VCaP (cell line): Measurements from ENCODE around the gene MARK1.
A peak's percentile ranks its signal among the peaks of the same experiment; 100 is the strongest.

Experiments used
- H3K27ac ChIP-seq: fragments of 450-650 bp; 2 replicates; pipeline ENCODE4 v1.5.1; 2017
- CTCF ChIP-seq: fragments of 450-650 bp; conservative IDR thresholded peaks from 2 replicates; pipeline ENCODE4 v1.5.1; 2017; ENCODE audit warnings: mild to moderate bottlenecking, moderate library complexity

The MARK1 gene

GRCh38 chr1:220497220-220497947 is 30.6 kb upstream of the MARK1 start:
- TF ChIP-seq CTCF: no peak
- H3K27ac ChIP-seq: no peak overlapping the region

GRCh38 chr1:220498188-220498587 is 29.7 kb upstream of the MARK1 start:
- no peak overlapping the region for H3K27ac ChIP-seq
- no peak for TF ChIP-seq CTCF

GRCh38 chr1:220500372-220500771 is 27.6 kb upstream of the MARK1 start:
- TF ChIP-seq CTCF: no peak

GRCh38 chr1:220504329-220504728 is 23.6 kb upstream of the MARK1 start:
- H3K27ac ChIP-seq: no peak overlapping the region
- TF ChIP-seq CTCF: no peak

More at GRCh38 chr1:220500372-220500771, 27.6 kb upstream of the MARK1 start:
- no peak overlapping the region for H3K27ac ChIP-seq

GRCh38 chr1:220507085-220507484 is 20.9 kb upstream of the MARK1 start:
- no peak for TF ChIP-seq CTCF
- H3K27ac ChIP-seq: no peak overlapping the region

GRCh38 chr1:220511179-220511578 is 16.8 kb upstream of the MARK1 start:
- TF ChIP-seq CTCF: no peak
- no peak overlapping the region for H3K27ac ChIP-seq

GRCh38 chr1:220511785-220512184 is 16.2 kb upstream of the MARK1 start:
- TF ChIP-seq CTCF: peak; percentile 24; the same call in 1 of the 2 replicates
- peak overlapping the region; percentile 9; the same call in 1 of the 2 replicates for H3K27ac ChIP-seq
